NB4 (cell line): ENCODE results near the gene PCDHGB2.
"Not testable (repeated sequence)": the region's sequence is repeated elsewhere in the genome, so short reads cannot be mapped to it uniquely, and the experiment has no call there.

Experiments used
- DNase-seq: peaks from one replicate; pipeline ENCODE4 v3.0.0; 2010; ENCODE audit warnings: low read depth
- H3K4me3 ChIP-seq: one replicate; pipeline ENCODE4 v1.5.1; 2011; ENCODE audit warnings: mild to moderate bottlenecking, low read depth, low read length, moderate library complexity
- CTCF ChIP-seq: IDR thresholded peaks from one replicate; pipeline ENCODE4 v1.5.1; 2012; ENCODE audit warnings: low read depth, low read length
- MAX ChIP-seq: IDR thresholded peaks from 2 replicates; pipeline ENCODE4 v1.6.1; 2011; ENCODE audit warnings: low read depth, low read length
- MYC ChIP-seq: IDR thresholded peaks from 2 replicates; pipeline ENCODE4 v1.6.1; 2011; ENCODE audit warnings: low read depth, low read length
- POLR2A ChIP-seq: IDR thresholded peaks from 2 replicates; pipeline ENCODE4 v1.6.1; 2011; ENCODE audit warnings: mild to moderate bottlenecking; ENCODE audit not compliant: insufficient read length; ENCODE audit errors: extremely low read depth

PCDHGB2 gene

GRCh38 chr5:141393267-141393666 is 33.5 kb downstream of the PCDHGB2 start:
- no peak for DNase-seq
- no peak for TF ChIP-seq CTCF
- TF ChIP-seq MAX: no peak
- TF ChIP-seq MYC: no peak
- no peak for TF ChIP-seq POLR2A

GRCh38 chr5:141394401-141395187 is 34.8 kb downstream of the PCDHGB2 start:
- not testable (repeated sequence) for H3K4me3 ChIP-seq, DNase-seq

More at GRCh38 chr5:141393267-141393666, 33.5 kb downstream of the PCDHGB2 start:
- H3K4me3 ChIP-seq: no peak overlapping the region

- peak; percentile 58 for TF ChIP-seq CTCF
- peak within 1 kb of the TSS; percentile 57 for H3K4me3 ChIP-seq
- DNase-seq: peak; percentile 63
These were observed 38.2 kb downstream of the PCDHGB2 start, which contains the start of gene PCDHGB5 for GRCh38 chr5:141397756-141398551. PCDHGB5 (plus strand) TSS chr5:141397947; CDS start chr5:141398128, 181 bp downstream.

- no peak for TF ChIP-seq MAX
- no peak for TF ChIP-seq POLR2A
- no peak for TF ChIP-seq MYC
- TF ChIP-seq CTCF: no peak
- H3K4me3 ChIP-seq: no peak overlapping the region
- DNase-seq: no peak
These were observed 38.8 kb downstream of the PCDHGB2 start for GRCh38 chr5:141398608-141399007.

GRCh38 chr5:141399555-141400258 is 39.9 kb downstream of the PCDHGB2 start:
- no peak for DNase-seq
- no peak overlapping the region for H3K4me3 ChIP-seq
- TF ChIP-seq MYC (no peak), MAX (no peak), POLR2A (no peak), CTCF (no peak)

- TF ChIP-seq CTCF: peak; percentile 11
- TF ChIP-seq MYC: no peak
- no peak within 1 kb of the TSS for H3K4me3 ChIP-seq
- no peak for DNase-seq
These were observed 42.9 kb downstream of the PCDHGB2 start, which contains the start of gene PCDHGA9 for GRCh38 chr5:141402553-141403243. PCDHGA9 (plus strand) TSS chr5:141402778; CDS start chr5:141402953, 175 bp downstream.
